DMS53 treated with DMSO at 0.1 percent for 48 hours (cell line): ENCODE results near the gene ADGRA3.
"Not testable (repeated sequence)": the region's sequence is repeated elsewhere in the genome, so short reads cannot be mapped to it uniquely, and the experiment has no call there.

Source experiments
- DNase-seq: peaks from one replicate; lab custom pipeline; 2025; ENCODE audit not compliant: unreplicated experiment; lab: John Stamatoyannopoulos, UW

Gene ADGRA3

GRCh38 chr4:22442956-22443355 lies 72.9 kb downstream of the ADGRA3 start:
- no peak for DNase-seq

GRCh38 chr4:22440999-22441398 lies 74.9 kb downstream of the ADGRA3 start:
- DNase-seq: no peak

- DNase-seq: no peak
Measured at GRCh38 chr4:22439947-22440346, 75.9 kb downstream of the ADGRA3 start.

- no peak for DNase-seq
Measured at GRCh38 chr4:22435652-22436051, 80.2 kb downstream of the ADGRA3 start.

- DNase-seq: peak; percentile 56
Measured at GRCh38 chr4:22434895-22435294, 81.0 kb downstream of the ADGRA3 start.

- no peak for DNase-seq
Measured at GRCh38 chr4:22430626-22431025, 85.2 kb downstream of the ADGRA3 start.

- DNase-seq: no peak
Measured at GRCh38 chr4:22428441-22428840, 87.4 kb downstream of the ADGRA3 start.

GRCh38 chr4:22427675-22428074 lies 88.2 kb downstream of the ADGRA3 start:
- DNase-seq: peak; percentile 7

GRCh38 chr4:22420291-22420690 lies 95.6 kb downstream of the ADGRA3 start:
- no peak for DNase-seq

- no peak for DNase-seq
Measured at GRCh38 chr4:22417408-22417807, 98.5 kb downstream of the ADGRA3 start.

- no peak for DNase-seq
Measured at GRCh38 chr4:22416403-22416802, 99.5 kb downstream of the ADGRA3 start.

- no peak for DNase-seq
Measured at GRCh38 chr4:22414833-22415232, 101.0 kb downstream of the ADGRA3 start.

GRCh38 chr4:22413471-22413870 lies 102.4 kb downstream of the ADGRA3 start:
- DNase-seq: no peak

- DNase-seq: no peak
Measured at GRCh38 chr4:22412013-22412412, 103.9 kb downstream of the ADGRA3 start.

GRCh38 chr4:22410645-22411247 lies 105.1 kb downstream of the ADGRA3 start:
- DNase-seq: peak; percentile 41

- DNase-seq: no peak
Measured at GRCh38 chr4:22408474-22408873, 107.4 kb downstream of the ADGRA3 start.

GRCh38 chr4:22407361-22407760 lies 108.5 kb downstream of the ADGRA3 start:
- no peak for DNase-seq

GRCh38 chr4:22398671-22399070 lies 117.2 kb downstream of the ADGRA3 start:
- no peak for DNase-seq

GRCh38 chr4:22391551-22391950 lies 124.3 kb downstream of the ADGRA3 start:
- no peak for DNase-seq

- DNase-seq: peak; percentile 91
Measured at GRCh38 chr4:22389240-22389870, 126.5 kb downstream of the ADGRA3 start.

- DNase-seq: no peak
Measured at GRCh38 chr4:22385611-22386011, 130.3 kb downstream of the ADGRA3 start.

- no peak for DNase-seq
Measured at GRCh38 chr4:22384154-22384553, 131.7 kb downstream of the ADGRA3 start.

- DNase-seq: not testable (repeated sequence)
Measured at GRCh38 chr4:22382216-22382615, 133.7 kb downstream of the ADGRA3 start.
